GM21576 (cell line): ENCODE data around the gene TRPC4AP.

ENCODE experiments used
- ATAC-seq: cut with Tn5 transposase; IDR thresholded peaks from one replicate; pipeline ENCODE4 v1.9.1; 2021; ENCODE audit warnings: mild to moderate bottlenecking, moderate library complexity; ENCODE audit not compliant: unreplicated experiment

The TRPC4AP gene

GRCh38 chr20:35003211-35004031 lies 89.2 kb downstream of the TRPC4AP start:
- ATAC-seq, result no peak

- ATAC-seq, result no peak
Observed at GRCh38 chr20:35002426-35003210, 90.0 kb downstream of the TRPC4AP start.

GRCh38 chr20:35001596-35002362 lies 90.8 kb downstream of the TRPC4AP start:
- no peak for ATAC-seq

- no peak for ATAC-seq
Observed at GRCh38 chr20:35000922-35001595, 91.5 kb downstream of the TRPC4AP start.

DNA sequence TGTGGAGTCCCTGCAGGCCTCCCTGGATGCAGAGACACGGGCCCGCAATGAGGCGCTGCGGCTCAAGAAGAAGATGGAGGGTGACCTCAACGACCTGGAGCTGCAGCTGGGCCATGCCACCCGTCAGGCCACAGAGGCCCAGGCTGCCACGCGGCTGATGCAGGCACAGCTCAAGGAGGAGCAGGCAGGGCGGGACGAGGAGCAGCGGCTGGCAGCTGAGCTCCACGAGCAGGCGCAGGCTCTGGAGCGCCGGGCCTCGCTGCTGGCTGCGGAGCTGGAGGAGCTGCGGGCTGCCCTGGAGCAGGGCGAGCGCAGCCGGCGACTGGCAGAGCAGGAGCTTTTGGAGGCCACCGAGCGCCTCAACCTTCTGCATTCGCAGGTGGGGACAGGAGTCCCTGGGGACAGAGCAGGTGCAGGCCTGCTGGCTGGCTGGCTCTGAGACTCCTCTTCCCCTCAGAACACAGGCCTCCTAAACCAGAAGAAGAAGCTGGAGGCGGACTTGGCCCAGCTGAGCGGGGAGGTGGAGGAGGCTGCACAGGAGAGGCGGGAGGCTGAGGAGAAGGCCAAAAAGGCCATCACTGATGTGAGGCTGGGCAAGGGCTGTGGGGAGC lies 92.2 kb downstream of the TRPC4AP start:
- no peak for ATAC-seq

DNA sequence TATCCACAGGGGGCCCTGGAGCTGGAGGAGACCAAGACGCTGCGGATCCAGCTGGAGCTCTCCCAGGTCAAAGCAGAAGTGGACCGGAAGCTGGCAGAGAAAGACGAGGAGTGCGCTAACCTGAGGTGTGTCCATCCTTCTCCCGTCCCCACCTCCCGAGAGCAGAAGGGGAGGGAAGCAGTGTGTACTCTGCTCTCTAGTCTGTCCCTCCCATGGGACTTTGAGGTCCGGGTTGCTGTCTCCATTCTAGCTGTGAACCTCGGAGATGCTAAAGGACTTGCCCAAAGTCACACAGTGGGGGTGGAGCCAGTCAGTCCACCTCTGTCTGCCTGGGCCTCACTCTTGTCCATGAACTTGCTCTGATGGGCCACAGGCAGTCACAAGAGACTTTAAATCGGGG lies 92.8 kb downstream of the TRPC4AP start:
- ATAC-seq, result no peak

DNA sequence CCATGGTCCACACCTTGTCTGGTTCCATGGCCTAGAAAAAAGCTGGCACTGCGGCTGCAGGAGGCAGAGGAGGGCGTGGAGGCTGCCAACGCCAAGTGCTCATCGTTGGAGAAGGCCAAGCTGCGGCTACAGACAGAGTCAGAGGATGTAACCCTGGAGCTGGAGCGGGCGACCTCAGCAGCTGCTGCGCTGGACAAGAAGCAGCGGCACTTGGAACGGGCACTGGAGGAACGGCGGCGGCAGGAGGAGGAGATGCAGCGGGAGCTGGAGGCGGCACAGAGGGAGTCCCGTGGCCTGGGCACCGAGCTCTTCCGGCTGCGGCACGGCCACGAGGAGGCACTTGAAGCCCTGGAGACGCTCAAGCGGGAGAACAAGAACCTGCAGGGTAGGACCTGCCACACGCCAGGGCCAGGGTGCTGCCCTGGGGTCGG lies 93.6 kb downstream of the TRPC4AP start:
- ATAC-seq, result no peak

- no peak for ATAC-seq
Observed at GRCh38 chr20:34998331-34998950, 94.2 kb downstream of the TRPC4AP start.

- no peak for ATAC-seq
Observed at GRCh38 chr20:34997774-34998173, 94.8 kb downstream of the TRPC4AP start.

GRCh38 chr20:34997131-34997561 lies 95.5 kb downstream of the TRPC4AP start:
- no peak for ATAC-seq

DNA sequence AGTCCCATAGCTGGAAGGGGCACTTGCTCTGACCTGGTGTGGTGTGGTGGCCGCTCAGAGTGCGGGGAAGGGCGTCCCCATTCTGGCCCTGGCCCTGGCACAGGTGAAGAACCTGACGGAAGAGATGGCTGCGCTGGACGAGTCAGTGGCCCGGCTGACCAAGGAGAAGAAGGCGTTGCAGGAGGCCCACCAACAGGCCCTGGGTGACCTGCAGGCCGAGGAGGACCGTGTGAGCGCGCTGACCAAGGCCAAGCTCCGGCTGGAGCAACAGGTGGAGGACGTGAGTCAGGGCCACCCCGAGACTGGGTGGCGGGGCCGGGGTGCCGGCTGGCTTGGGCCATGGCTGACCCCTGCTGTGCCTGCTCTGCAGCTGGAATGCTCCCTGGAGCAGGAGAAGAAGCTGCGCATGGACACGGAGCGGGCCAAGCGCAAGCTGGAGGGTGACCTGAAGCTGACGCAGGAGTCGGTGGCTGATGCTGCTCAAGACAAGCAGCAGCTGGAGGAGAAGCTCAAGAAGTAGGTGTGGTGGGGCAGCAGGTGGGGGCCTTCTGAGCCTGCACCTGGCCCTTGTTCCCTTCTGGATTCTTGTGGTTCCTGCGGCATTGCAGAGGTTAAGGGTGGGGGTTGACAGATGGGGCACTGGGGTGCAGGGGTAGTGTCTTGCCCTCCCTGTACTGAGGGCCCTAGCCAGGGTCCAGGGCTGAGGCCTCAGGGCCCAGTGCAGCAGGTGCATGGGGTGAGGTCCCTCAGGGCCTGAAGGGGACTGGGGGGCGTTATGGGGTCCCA lies 96.2 kb downstream of the TRPC4AP start:
- ATAC-seq, result no peak

DNA sequence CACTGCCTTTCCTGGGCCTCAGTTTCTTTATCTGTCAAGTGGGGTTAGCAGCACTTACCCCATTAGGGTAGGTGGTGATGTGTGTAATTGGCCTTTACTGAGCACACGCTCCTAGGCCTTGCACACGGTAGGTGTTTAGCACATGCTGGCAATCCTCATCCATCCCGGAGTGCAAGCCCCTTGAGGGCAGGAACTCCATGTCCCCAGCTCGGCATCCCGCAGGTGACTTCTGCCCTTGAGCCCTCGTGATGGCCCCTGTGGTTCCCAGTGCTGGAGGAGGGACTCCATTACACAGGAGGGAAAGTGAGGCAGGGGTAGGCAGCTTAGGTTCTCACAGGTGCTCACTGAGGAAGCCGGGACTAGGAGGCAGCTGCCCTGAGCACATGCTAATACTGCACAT lies 96.9 kb downstream of the TRPC4AP start:
- ATAC-seq, result no peak

DNA sequence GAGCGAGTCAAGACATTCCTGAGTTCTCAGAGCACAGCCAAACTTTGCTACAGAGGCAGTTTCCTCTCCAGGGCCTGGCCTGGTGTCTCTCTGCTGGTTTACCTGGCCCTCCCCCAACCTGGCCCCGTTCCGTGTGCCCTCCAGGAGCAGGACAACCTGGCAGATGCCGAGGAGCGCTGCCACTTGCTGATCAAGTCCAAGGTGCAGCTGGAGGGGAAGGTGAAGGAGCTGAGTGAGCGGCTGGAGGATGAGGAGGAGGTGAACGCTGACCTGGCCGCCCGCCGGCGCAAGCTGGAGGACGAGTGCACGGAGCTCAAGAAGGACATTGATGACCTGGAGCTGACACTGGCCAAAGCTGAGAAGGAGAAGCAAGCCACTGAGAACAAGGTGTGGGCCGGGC lies 97.4 kb downstream of the TRPC4AP start:
- ATAC-seq, result no peak

DNA sequence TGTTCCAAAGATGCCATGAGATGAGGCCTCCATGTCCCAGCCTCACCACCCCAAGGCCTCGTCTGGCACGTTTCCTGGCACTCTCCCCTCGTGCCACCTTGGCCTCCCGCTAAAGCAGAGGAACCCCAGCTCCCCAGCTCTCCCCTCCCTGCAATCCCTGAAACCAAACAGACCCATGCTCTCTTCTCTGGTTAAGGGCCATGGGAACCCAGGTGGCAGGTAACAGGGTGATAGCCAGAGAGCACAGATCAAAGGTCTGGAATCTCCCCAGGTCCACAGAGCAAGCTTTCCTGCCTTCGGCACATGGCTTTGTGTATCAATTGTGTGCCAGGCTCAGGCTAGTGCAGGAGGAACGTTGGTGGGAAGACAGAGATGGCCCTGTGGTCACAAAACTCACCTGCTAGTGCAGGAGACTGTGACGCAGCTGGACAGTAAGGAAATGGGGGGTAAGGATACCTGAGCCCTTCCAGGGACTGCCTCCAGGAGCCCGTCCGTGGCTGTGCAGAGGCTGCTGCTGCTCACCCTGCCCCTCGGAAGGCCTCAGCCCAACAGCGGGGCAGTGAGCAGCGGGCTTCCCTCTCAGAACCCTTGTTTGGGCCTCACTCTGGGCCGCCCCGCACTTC lies 98.0 kb downstream of the TRPC4AP start:
- ATAC-seq, result no peak

GRCh38 chr20:34993941-34994508 lies 98.6 kb downstream of the TRPC4AP start:
- no peak for ATAC-seq

DNA sequence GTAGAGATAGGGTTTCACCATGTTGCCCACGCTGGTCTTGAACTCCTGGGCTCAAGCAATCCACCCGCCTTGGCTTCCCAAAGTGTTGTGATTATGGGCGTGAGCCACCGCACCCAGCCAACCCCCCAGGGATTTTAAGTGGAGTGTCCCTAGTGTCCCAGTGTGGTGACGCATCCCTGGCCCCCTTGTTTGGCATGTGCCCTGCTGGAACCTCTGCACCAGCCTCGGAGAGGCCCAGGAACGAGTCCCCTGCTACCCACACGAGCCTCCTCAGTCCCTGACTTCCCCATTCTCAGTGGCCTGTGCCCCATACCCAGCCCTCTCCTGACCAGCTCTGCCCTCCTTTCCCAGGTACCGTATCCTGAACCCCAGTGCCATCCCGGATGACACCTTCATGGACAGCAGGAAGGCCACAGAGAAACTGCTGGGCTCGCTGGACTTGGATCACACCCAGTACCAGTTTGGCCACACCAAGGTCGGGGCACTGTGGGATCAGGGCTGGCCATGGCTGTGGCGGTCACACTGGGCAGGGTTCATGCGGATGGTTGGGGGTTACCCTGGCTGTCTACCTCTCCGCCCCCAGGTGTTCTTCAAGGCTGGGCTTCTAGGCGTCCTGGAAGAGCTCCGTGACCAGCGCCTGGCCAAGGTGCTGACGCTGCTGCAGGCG lies 99.7 kb downstream of the TRPC4AP start:
- ATAC-seq, result no peak

DNA sequence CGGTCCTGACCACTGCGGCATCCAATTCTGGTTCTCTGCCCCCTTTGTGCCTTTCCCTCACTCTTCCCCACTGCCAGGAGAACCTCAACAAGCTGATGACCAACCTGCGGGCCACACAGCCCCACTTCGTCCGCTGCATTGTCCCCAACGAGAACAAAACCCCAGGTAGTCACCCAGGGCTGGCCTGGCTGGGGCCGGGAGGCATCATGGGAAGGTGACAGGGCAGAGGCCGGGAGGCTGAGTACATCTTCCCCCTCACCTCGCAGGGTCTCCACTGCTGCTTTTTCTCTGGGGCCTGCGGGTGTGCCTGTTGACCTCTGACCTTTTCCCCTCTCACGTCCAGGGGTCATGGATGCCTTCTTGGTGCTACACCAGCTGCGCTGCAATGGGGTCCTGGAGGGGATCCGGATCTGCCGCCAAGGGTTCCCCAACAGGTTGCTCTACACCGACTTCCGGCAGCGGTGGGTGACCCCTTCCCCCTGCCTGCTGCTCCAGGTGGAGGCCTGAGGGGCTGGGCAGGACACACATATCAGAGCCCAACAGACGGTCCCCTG lies 101.9 kb downstream of the TRPC4AP start:
- ATAC-seq, result no peak

GRCh38 chr20:34990231-34990630 lies 102.4 kb downstream of the TRPC4AP start:
- ATAC-seq, result no peak
